ENCODE results near the gene BRICD5. TPM values are rescaled to one million over a fixed set of nuclear protein-coding genes. Genes with fewer than 3 reads are reported as not detected.

BRICD5 gene
- total and polyA plus RNA-seq, 2 of the 13 experiments (the other 11 are each of a cell fraction or from before 2014, with no cell fraction given): 1.6 to 5.8 TPM

DNA sequence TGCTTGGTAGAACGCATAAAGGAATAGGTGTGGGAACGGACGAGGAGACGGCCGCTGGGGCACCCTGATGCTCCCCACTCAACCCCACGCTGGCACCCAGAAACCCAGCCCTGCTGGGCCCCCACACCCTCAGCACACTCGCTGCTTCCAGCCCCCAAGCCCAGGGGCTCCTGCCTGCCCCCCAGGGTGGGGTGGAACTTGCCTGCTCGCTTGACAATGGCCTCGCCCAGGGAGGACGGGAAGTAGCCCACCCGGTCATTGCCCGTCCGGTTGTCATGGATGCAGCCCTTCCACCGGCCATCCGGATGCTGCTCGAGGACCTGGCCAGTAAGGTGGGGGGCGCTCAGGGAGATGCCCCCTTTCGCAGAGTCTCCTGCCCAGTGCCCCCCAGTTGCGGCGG lies 24.2 kb downstream of the BRICD5 start:
- Histone ChIP-seq H3K27ac (ENCODE audit: extremely low read length, insufficient read depth, low read length) (no peak overlapping the region), H4K20me1 (ENCODE audit: insufficient read depth, low read length) (no peaks in the 10 kb centered on the region), H3K9ac (ENCODE audit: insufficient read depth, low read depth, low read length) (no peak overlapping the region), H3K9me3 (ENCODE audit: low read length) (no peaks in the 10 kb centered on the region), H3K36me3 (replicated peaks in 1 of 2; ENCODE audit: control insufficient read depth in 1 of 2, insufficient read depth in 2 of 2, low read length in 2 of 2) (no peaks in the 10 kb centered on the region), H3K4me2 (ENCODE audit: low read depth, low read length) (no peak overlapping the region), H3K4me3 (replicated peaks in 1 of 3; ENCODE audit: insufficient read depth in 1 of 3, low read depth in 2 of 3, low read length in 3 of 3) (no peak overlapping the region), H3K79me2 (ENCODE audit: insufficient read depth, low read length) (no peaks in the 10 kb centered on the region), H3K4me1 (ENCODE audit: insufficient read depth, low read length) (peaks cover 40% of the 10 kb centered on the region), H2AFZ (ENCODE audit: low read length) (no peak overlapping the region), H3K27me3 (ENCODE audit: control insufficient read depth in 1 of 2, insufficient read depth in 2 of 2, low read length in 2 of 2) (no peaks in the 10 kb centered on the region)
- DNase-seq (ENCODE audit: low spot score): no peak
- intact Hi-C loops (cut with micrococcal nuclease; ENCODE audit: unreplicated experiment): no loop called here
- in situ Hi-C loops (cut with HindIII; ENCODE audit: extremely low pct_ligation_motif_present, low pct_unique_long_range_greater_than_20kb): no loop called here
- POLR2A ChIA-PET: no interaction called here
- no peak for FAIRE-seq
- WGBS (ENCODE audit: low lambda C conversion rate): 98% methylated on average over 7 of the region's 20 CpGs
- BruUV-seq (replicated peaks): no TSS peak
- no peak for TF ChIP-seq RXRA (CRISPR knock-in tag; IDR thresholded peaks at IDR 0.05)
- TF ChIP-seq, protein P1, sequence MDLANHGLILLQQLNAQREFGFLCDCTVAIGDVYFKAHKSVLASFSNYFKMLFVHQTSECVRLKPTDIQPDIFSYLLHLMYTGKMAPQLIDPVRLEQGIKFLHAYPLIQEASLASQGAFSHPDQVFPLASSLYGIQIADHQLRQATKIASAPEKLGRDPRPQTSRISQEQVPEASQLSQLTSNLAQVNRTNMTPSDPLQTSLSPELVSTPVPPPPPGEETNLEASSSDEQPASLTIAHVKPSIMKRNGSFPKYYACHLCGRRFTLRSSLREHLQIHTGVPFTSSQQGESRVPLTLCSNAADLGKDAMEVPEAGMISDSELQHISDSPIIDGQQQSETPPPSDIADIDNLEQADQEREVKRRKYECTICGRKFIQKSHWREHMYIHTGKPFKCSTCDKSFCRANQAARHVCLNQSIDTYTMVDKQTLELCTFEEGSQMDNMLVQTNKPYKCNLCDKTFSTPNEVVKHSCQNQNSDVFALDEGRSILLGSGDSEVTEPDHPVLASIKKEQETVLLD (CRISPR knock-in tag; IDR thresholded peaks at IDR 0.05; ENCODE audit: low read depth): no peak
- no peak for TF ChIP-seq ZSCAN20 (CRISPR knock-in tag; IDR thresholded peaks at IDR 0.05; ENCODE audit: borderline replicate concordance)
- no peak for TF ChIP-seq RELA (CRISPR knock-in tag; IDR thresholded peaks at IDR 0.05)
- no peak for TF ChIP-seq MZF1 (CRISPR knock-in tag; IDR thresholded peaks at IDR 0.05; ENCODE audit: borderline replicate concordance)
- TF ChIP-seq, protein P2, sequence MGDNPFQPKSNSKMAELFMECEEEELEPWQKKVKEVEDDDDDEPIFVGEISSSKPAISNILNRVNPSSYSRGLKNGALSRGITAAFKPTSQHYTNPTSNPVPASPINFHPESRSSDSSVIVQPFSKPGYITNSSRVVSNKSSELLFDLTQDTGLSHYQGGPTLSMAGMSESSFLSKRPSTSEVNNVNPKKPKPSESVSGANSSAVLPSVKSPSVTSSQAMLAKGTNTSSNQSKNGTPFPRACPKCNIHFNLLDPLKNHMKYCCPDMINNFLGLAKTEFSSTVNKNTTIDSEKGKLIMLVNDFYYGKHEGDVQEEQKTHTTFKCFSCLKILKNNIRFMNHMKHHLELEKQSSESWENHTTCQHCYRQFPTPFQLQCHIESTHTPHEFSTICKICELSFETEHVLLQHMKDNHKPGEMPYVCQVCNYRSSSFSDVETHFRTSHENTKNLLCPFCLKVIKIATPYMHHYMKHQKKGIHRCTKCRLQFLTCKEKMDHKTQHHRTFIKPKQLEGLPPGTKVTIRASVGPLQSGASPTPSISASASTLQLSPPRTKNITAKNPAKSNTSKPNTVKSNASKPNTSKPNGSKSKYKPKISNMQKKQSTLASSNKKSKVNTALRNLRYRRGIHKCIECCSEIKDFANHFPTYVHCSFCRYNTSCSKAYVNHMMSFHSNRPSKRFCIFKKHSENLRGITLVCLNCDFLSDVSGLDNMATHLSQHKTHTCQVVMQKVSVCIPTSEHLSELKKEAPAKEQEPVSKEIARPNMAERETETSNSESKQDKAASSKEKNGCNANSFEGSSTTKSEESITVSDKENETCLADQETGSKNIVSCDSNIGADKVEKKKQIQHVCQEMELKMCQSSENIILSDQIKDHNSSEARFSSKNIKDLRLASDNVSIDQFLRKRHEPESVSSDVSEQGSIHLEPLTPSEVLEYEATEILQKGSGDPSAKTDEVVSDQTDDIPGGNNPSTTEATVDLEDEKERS (CRISPR knock-in tag; IDR thresholded peaks at IDR 0.05): no peak
- TF ChIP-seq RBM22 (optimal IDR thresholded peaks at IDR 0.05; ENCODE audit: low read length): no peak
- no peak for TF ChIP-seq FOXK1 (CRISPR knock-in tag; IDR thresholded peaks at IDR 0.05; ENCODE audit: borderline replicate concordance, low read depth)
- TF ChIP-seq, protein P3, sequence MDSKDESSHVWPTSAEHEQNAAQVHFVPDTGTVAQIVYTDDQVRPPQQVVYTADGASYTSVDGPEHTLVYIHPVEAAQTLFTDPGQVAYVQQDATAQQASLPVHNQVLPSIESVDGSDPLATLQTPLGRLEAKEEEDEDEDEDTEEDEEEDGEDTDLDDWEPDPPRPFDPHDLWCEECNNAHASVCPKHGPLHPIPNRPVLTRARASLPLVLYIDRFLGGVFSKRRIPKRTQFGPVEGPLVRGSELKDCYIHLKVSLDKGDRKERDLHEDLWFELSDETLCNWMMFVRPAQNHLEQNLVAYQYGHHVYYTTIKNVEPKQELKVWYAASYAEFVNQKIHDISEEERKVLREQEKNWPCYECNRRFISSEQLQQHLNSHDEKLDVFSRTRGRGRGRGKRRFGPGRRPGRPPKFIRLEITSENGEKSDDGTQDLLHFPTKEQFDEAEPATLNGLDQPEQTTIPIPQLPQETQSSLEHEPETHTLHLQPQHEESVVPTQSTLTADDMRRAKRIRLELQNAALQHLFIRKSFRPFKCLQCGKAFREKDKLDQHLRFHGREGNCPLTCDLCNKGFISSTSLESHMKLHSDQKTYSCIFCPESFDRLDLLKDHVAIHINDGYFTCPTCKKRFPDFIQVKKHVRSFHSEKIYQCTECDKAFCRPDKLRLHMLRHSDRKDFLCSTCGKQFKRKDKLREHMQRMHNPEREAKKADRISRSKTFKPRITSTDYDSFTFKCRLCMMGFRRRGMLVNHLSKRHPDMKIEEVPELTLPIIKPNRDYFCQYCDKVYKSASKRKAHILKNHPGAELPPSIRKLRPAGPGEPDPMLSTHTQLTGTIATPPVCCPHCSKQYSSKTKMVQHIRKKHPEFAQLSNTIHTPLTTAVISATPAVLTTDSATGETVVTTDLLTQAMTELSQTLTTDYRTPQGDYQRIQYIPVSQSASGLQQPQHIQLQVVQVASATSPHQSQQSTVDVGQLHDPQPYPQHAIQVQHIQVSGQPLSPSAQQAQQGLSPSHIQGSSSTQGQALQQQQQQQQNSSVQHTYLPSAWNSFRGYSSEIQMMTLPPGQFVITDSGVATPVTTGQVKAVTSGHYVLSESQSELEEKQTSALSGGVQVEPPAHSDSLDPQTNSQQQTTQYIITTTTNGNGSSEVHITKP (CRISPR knock-in tag; IDR thresholded peaks at IDR 0.05; ENCODE audit: low read depth): no peak
- no peak for TF ChIP-seq ZNF138 (CRISPR knock-in tag; IDR thresholded peaks at IDR 0.05; ENCODE audit: low read depth)
- no peak for TF ChIP-seq ZNF567 (CRISPR knock-in tag; IDR thresholded peaks at IDR 0.05; ENCODE audit: borderline replicate concordance)
- no peak for TF ChIP-seq SOX6 (IDR thresholded peaks at IDR 0.05)
- no peak for TF ChIP-seq SOX6 (CRISPR knock-in tag; IDR thresholded peaks at IDR 0.05)
- CTCF ChIA-PET (ENCODE audit: low intra/inter-chr PET ratio, low total read pairs): no interaction called here
- no peak for ATAC-seq
